ENCODE results near the gene NFATC2. TPM values are rescaled to one million over a fixed set of nuclear protein-coding genes. Genes with fewer than 3 reads are reported as not detected.

Gene NFATC2
- total RNA-seq, 1 donor from 2014 or later = 4.8 TPM

GRCh38 chr20:51340451-51340840 is 202.1 kb downstream of the NFATC2 start:
- DNase-seq (ENCODE audit: extremely low spot score, unreplicated experiment) = no peak
- H3K27me3 Mint-ChIP-seq = peaks cover 4% of the 10 kb centered on the region
- TF ChIP-seq, protein P1, sequence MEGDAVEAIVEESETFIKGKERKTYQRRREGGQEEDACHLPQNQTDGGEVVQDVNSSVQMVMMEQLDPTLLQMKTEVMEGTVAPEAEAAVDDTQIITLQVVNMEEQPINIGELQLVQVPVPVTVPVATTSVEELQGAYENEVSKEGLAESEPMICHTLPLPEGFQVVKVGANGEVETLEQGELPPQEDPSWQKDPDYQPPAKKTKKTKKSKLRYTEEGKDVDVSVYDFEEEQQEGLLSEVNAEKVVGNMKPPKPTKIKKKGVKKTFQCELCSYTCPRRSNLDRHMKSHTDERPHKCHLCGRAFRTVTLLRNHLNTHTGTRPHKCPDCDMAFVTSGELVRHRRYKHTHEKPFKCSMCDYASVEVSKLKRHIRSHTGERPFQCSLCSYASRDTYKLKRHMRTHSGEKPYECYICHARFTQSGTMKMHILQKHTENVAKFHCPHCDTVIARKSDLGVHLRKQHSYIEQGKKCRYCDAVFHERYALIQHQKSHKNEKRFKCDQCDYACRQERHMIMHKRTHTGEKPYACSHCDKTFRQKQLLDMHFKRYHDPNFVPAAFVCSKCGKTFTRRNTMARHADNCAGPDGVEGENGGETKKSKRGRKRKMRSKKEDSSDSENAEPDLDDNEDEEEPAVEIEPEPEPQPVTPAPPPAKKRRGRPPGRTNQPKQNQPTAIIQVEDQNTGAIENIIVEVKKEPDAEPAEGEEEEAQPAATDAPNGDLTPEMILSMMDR (conservative IDR thresholded peaks at IDR 0.05) = no peak
- H3K4me3 Mint-ChIP-seq = no peak overlapping the region
- peaks cover 14% of the 10 kb centered on the region for H3K4me1 Mint-ChIP-seq (ENCODE audit: unreplicated experiment)
- H3K27ac Mint-ChIP-seq = no peak overlapping the region
- peaks cover 13% of the 10 kb centered on the region for H3K9me3 Mint-ChIP-seq
- no peaks in the 10 kb centered on the region for H3K36me3 Mint-ChIP-seq

DNA sequence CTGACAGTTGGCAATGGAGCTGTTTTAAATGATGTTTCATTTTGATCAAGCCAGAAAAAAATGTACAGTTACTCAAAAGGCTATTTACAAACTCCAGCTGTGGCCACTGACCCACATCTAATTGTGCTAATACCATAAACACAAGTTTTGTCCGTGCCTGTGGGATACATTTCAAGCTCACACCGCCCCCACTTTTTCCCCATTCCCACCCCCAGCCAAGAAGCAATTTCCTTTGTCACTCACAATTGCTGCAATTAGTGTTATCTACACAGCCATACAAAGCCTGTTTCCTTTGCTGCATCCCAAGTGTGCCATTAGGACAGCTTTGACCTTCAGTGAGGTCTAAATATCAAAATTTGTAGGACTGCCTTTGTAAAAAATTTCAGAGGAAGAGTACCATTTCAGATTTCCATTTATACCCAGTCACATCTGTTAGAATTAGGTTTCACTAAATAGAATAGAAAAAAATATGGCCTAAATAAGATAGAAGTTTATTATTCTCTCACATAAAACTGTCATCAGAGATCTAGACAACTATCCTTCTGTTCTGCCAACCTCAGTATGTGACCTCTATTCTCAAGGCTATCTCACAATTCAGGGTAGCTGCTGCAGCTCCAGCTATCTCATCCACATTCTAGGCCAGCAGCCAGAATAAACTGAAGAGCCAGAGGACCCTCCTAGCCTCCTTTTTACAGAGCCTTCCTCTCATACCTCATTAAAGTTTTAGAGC is 202.6 kb downstream of the NFATC2 start:
- peaks cover 19% of the 10 kb centered on the region for H3K4me1 Mint-ChIP-seq (ENCODE audit: unreplicated experiment)
- no peak overlapping the region for H3K4me3 Mint-ChIP-seq
- no peaks in the 10 kb centered on the region for H3K36me3 Mint-ChIP-seq
- peaks cover 13% of the 10 kb centered on the region for H3K9me3 Mint-ChIP-seq
- no peak for DNase-seq (ENCODE audit: extremely low spot score, unreplicated experiment)
- peaks cover 4% of the 10 kb centered on the region for H3K27me3 Mint-ChIP-seq
- TF ChIP-seq, protein P1 (conservative IDR thresholded peaks at IDR 0.05) = no peak
- no peak overlapping the region for H3K27ac Mint-ChIP-seq

- no peak for DNase-seq (ENCODE audit: extremely low spot score, unreplicated experiment)
- H3K36me3 Mint-ChIP-seq = no peaks in the 10 kb centered on the region
- H3K27ac Mint-ChIP-seq = no peak overlapping the region
- H3K27me3 Mint-ChIP-seq = peaks cover 4% of the 10 kb centered on the region
- H3K4me3 Mint-ChIP-seq = no peak overlapping the region
- peaks cover 21% of the 10 kb centered on the region for H3K4me1 Mint-ChIP-seq (ENCODE audit: unreplicated experiment)
- H3K9me3 Mint-ChIP-seq = peaks cover 11% of the 10 kb centered on the region
- TF ChIP-seq, protein P1 (conservative IDR thresholded peaks at IDR 0.05) = no peak
Observed at GRCh38 chr20:51338692-51339440, 203.7 kb downstream of the NFATC2 start.

DNA sequence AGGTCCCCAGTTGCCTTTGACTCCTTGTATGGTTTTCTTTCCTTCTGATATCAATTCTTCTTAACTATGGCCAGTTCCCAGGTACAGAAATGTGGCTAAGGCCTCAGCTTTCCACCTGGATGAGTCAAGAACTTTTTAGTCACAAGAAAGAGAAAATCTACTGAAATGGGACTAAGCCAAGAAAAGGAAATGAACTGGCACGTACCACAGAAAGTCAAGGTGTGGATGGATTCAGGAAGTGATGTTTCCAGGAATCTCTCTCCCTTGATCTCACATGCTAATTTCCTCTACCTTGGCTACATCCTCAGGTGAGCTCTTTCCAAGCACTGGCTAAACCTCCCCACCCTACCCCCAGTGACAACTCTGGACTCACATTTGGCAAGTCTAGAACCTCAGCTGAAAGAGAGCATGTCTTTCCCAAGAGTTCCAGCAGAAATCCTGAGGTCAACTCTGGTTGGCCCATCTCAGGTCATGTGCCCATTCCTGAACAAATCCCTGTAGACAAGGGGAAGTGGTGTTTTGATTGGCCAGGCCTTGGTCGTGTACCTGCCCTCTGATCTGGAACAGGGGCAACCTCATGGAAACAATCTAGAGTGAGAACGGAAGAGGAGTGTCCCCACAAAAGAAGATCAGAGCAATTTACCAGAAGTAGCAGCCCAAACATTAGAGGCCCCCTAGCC is 205.3 kb downstream of the NFATC2 start:
- TF ChIP-seq, protein P1 (conservative IDR thresholded peaks at IDR 0.05) = no peak
- H3K27me3 Mint-ChIP-seq = no peaks in the 10 kb centered on the region
- H3K4me1 Mint-ChIP-seq (ENCODE audit: unreplicated experiment) = peaks cover 21% of the 10 kb centered on the region
- no peaks in the 10 kb centered on the region for H3K9me3 Mint-ChIP-seq
- no peak for DNase-seq (ENCODE audit: extremely low spot score, unreplicated experiment)
- H3K4me3 Mint-ChIP-seq = no peak overlapping the region
- no peak overlapping the region for H3K27ac Mint-ChIP-seq
- H3K36me3 Mint-ChIP-seq = no peaks in the 10 kb centered on the region

Small RNA genes lying within 50 kb of the gene (microRNA-seq; reads per million reads assigned to microRNA genes)
- gene MIR3194 = 5.0 reads per million, percentile 18 among the genes with 10 or more reads in this experiment

Other genes with a start within 250 kb of the NFATC2 start
- gene ATP9A, start 225.7 kb upstream of the NFATC2 start, total RNA-seq (ENCODE audit: low replicate concordance) = 43.5 and 55.8 TPM in 2 replicates